ENCODE measurements around the gene TMEM45A.

DNA sequence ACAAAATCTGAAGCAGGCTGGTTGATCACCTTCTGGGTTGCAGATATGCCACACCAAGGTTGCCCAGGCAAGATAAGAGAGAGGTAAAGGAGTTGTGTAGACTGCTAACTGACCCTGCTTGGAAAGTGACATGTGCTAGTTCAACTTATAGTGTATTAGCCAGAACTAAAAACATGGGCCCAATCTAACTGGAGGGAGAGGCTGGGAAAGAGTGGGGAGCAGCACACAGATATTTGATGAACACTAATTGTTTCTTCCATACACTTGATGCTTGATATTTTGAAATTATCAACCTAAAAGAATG lies 61.9 kb downstream of the TMEM45A start:
- TF ChIP-seq TARDBP (IDR thresholded peaks at IDR 0.05) (no peak), FOXA1 (IDR thresholded peaks at IDR 0.05) (no peak), FOXM1 (IDR thresholded peaks at IDR 0.05; ENCODE audit: borderline replicate concordance) (no peak), SP1 (IDR thresholded peaks at IDR 0.05) (no peak)
